GM04503 (cell line): ENCODE results near the gene PHF24.
"Not testable (repeated sequence)": the region's sequence is repeated elsewhere in the genome, so short reads cannot be mapped to it uniquely, and the experiment has no call there.

Experiments
- DNase-seq: peaks from one replicate; pipeline ENCODE4 v3.0.0-alpha.2; 2012; ENCODE audit warnings: low read depth

The PHF24 gene

GRCh38 chr9:34997379-34997781, 39.3 kb downstream of the PHF24 start:
- no peak for DNase-seq

DNA sequence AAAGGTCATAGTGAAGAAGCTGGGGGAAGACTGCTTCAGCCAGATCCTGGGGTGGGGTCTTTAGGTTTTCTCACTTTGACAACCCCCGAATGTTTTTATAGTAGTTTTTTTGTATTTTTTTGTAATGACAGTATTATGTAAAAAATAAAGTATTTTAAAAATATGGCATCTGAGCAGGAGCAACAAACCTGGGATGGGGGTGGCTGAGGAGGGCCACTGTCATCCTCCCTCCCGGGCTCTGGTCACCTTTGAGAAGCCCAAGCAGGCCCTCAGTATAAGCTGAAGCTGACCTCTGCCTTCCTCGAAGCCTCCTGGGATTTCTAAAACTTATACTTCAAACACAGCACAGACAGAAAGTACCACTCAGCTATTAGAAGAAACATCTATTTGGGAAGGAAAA, 40.2 kb downstream of the PHF24 start:
- no peak for DNase-seq

DNA sequence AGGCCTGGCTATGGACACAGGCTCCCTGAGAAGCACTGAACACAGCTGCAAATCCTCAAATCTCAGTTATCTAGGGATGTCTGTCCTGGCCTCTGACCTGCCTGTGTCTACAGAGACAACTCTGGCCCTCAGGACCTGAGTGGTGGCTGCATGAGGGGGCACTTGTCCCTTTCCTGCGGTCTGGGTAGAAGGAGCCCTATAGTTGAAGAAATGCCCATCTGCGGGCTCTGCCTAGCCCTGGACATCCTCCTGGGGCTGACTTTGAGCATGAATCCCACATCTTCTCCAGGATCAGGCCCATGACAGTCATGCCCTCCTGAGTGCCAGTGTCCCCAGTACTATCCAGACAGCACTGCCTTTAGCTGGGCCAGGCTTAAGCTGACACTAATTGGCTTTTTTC, 41.5 kb downstream of the PHF24 start:
- no peak for DNase-seq

GRCh38 chr9:35000535-35001284, 42.6 kb downstream of the PHF24 start:
- DNase-seq: peak; percentile 59

GRCh38 chr9:35001285-35001677, 43.2 kb downstream of the PHF24 start:
- DNase-seq: no peak

GRCh38 chr9:35001803-35002502, 43.9 kb downstream of the PHF24 start:
- DNase-seq: no peak

- no peak for DNase-seq
Measured at GRCh38 chr9:35002623-35003022, 44.5 kb downstream of the PHF24 start.

DNA sequence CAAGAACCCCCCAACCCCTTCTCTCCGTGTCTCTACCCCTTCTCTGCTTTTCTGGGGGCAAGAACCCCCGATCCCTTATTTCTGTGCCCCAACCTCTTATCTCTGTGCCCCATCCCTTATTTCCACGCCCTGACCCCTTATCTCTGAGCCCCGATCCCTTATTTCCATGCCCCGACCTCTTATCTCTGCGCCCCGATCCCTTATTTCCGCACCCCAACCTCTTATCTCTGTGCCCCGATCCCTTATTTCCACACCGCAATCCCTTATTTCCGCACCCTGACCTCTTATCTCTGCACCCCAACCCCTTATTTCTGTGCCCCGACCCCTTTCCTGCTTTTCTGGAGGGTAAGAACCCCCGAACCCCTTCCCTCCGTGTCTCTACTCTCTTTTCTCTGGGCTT, 46.2 kb downstream of the PHF24 start:
- not testable (repeated sequence) for DNase-seq

DNA sequence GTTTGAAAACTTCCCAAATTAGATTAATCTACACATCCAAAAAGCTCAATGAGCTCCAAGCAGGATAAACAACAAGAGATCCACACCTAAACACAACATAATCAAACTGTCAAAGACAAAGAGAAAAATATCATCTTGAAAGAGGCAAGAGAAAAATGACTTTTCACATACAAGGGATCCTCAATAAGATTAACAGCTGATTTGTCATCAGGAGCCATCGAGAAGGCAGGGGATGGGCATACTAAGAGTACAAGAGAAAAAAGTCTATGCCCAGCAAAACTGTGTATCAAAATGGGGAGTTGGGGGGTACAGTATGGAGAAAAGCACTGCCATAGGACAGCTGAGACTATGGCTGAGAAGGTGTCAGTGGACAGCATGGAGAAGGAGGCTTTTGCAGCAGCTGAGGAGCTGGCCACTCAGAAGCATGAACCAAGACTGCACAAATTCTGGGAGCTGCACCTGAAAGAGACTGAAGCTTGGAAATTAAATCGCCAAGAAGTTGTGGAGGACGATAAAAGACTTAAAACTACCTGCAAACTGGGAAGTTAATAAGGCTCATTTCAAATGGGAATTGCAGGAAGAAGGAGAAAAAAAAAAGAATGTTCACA, 52.4 kb downstream of the PHF24 start:
- no peak for DNase-seq

DNA sequence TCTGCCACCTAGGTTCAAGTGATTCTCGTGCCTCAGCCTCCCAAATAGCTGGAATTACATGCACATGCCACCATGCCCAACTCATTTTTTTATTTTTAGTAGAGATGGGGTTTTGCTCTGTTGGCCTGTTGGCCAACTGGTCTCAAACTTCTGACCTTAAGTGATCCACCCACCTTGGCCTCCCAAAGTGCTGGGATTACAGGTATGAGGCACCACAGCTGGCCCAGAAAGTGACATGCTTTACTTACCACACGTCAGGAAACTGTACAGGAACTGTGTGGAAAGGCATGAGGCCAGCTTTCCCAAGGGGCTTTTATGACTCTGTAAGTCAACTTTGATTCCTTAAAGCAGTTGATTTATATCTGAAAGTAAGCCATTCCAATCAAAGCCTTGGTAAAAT, 56.4 kb downstream of the PHF24 start:
- no peak for DNase-seq

DNA sequence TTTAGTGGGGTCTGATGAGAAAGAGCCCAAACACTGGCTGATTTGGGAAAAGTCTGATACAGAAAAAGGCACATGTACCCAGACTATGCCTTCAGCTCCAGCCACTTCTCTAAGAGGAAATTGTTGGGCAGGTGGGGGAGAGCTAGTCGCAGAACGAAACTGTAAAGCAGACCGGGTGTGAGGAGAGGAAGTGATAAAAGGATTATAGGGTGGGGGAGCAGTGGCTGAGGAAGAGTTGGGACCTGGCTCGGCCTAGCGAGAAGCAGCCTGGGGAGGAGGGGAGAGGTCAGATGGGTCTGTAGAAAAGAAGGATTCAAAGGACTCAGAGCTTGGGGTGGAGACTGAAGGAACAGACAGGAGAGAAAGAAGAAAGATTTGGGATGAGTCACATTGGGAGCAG, 65.4 kb downstream of the PHF24 start:
- DNase-seq: not testable (repeated sequence)

- no peak for DNase-seq
Measured at GRCh38 chr9:35026671-35027070, 68.6 kb downstream of the PHF24 start.

DNA sequence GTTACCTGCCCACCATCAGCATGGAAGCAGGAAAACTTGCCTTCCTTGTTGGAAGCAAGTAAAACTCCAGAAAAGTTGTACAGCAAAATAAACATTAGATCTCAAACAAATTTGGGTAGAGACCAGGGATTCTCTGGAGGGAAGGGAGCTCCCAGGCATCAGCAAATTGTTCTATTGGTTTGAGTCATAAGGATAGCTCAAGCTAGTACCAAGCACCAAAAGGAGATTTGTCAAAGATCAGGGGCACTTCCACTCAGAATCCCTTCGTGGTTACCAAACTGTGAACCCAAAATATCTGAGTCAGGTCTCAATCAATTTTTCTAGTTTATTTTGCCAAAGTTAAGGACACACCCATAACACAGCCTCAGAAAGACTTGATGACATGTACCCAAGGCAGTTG, 69.3 kb downstream of the PHF24 start:
- no peak for DNase-seq

GRCh38 chr9:35027860-35028259, 69.8 kb downstream of the PHF24 start:
- DNase-seq: no peak

GRCh38 chr9:35028341-35028740, 70.3 kb downstream of the PHF24 start:
- no peak for DNase-seq

GRCh38 chr9:35029241-35029640, 71.2 kb downstream of the PHF24 start:
- DNase-seq: no peak

DNA sequence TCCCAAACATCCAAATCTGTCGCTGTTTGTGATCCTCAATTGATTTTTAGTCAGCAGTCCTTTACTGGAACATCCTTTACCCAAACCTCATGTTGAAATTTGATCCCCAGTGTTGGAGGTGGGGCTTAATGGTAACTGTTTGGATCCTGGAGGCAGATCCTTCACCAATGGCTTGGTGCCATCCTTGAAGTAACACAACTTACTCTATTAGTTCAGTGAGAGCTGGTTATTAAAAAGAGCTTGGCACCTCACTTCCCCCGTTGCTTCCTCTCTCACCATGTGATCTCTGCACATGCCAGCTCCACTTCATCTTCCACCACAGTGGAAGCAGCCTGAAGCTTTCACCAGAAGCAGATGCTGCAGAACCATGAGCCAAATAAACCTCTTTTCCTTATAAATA, 71.8 kb downstream of the PHF24 start:
- no peak for DNase-seq
